ENCODE results near the gene SLC66A3.

DNA sequence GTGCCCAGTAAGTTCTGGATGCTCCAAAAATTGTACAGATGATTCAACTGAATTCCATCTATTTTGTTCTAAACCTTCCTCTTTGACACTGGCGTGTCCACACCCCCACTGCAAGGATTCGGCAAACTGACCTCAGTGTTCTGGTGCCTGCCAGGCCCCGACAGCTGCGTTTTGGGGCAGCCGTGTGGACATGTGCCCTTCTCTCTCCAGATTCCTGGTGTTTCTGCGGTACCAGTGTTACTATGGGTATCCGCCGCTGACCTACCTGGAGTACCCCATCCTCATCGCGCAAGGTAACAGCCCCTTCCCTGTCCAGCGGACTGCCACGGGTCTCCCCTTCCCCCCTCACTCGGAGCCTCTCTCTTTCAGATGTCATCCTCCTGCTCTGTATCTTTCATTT, 5.0 kb downstream of the SLC66A3 start:
- TF ChIP-seq, protein P1, sequence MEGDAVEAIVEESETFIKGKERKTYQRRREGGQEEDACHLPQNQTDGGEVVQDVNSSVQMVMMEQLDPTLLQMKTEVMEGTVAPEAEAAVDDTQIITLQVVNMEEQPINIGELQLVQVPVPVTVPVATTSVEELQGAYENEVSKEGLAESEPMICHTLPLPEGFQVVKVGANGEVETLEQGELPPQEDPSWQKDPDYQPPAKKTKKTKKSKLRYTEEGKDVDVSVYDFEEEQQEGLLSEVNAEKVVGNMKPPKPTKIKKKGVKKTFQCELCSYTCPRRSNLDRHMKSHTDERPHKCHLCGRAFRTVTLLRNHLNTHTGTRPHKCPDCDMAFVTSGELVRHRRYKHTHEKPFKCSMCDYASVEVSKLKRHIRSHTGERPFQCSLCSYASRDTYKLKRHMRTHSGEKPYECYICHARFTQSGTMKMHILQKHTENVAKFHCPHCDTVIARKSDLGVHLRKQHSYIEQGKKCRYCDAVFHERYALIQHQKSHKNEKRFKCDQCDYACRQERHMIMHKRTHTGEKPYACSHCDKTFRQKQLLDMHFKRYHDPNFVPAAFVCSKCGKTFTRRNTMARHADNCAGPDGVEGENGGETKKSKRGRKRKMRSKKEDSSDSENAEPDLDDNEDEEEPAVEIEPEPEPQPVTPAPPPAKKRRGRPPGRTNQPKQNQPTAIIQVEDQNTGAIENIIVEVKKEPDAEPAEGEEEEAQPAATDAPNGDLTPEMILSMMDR (IDR thresholded peaks at IDR 0.05 in 8 of 11, conservative IDR thresholded peaks at IDR 0.05 in 3 of 11) = no peak
- no peak for TF ChIP-seq POLR2A (IDR thresholded peaks at IDR 0.05)
- no peak for TF ChIP-seq POLR2AphosphoS5 (IDR thresholded peaks at IDR 0.05)

Measured in spleen (tissue), 7 donors.